Lung (tissue), 12 donors: ENCODE measurements around the gene DYNLRB1. TPM values are rescaled to one million over a fixed set of nuclear protein-coding genes. Genes with fewer than 3 reads are reported as not detected.
"Not testable (repeated sequence)": the region's sequence is repeated elsewhere in the genome, so short reads cannot be mapped to it uniquely, and the experiment has no call there.

Experiments used
- ATAC-seq: fragments of 200-7000 bp; cut with Tn5 transposase; one replicate; pipeline ENCODE4 v1.9.1; 2020; ENCODE audit warnings: moderate number of reproducible peaks; ENCODE audit not compliant: insufficient read depth, low FRiP score
- DNase-seq, 3 donors: peaks; one replicate each; pipeline ENCODE4 v3.0.0-alpha.2; 2013 to 2017
- H3K27ac ChIP-seq, 2 donors: one replicate each; pipeline ENCODE4 v1.5.1; 2013; ENCODE audit warnings: mild to moderate bottlenecking in 2 of 2, moderate library complexity in 2 of 2, control low read depth in 1 of 2, inconsistent platforms in 1 of 2, low read depth in 1 of 2, low read length in 1 of 2
- H3K27me3 ChIP-seq, 3 donors: one replicate each; pipeline ENCODE4 v1.5.1; 2013; ENCODE audit warnings: low read length in 2 of 3; ENCODE audit not compliant: control insufficient read depth in 3 of 3, insufficient read depth in 3 of 3
- H3K36me3 ChIP-seq, 4 donors: one replicate each; pipeline ENCODE4 v1.5.1; 2013; ENCODE audit warnings: low read length in 4 of 4, mild to moderate bottlenecking in 1 of 4, moderate library complexity in 1 of 4; ENCODE audit not compliant: control insufficient read depth in 4 of 4, insufficient read depth in 4 of 4
- H3K4me1 ChIP-seq, 5 donors: one replicate each; pipeline ENCODE4 v1.5.1; 2013; ENCODE audit warnings: low read length in 5 of 5, mild to moderate bottlenecking in 2 of 5, moderate library complexity in 1 of 5; ENCODE audit not compliant: control insufficient read depth in 5 of 5, insufficient read depth in 5 of 5
- H3K4me3 ChIP-seq: one replicate; pipeline ENCODE4 v1.5.1; 2013; ENCODE audit warnings: mild to moderate bottlenecking, control low read depth, moderate library complexity
- H3K9ac ChIP-seq, 2 donors: one replicate each; pipeline ENCODE4 v1.5.1; 2013; ENCODE audit warnings: low read length in 2 of 2, control low read depth in 1 of 2; ENCODE audit not compliant: insufficient read depth in 1 of 2
- H3K9me3 ChIP-seq, 4 donors: one replicate each; pipeline ENCODE4 v1.5.1; 2013; ENCODE audit warnings: low read length in 3 of 4, mild to moderate bottlenecking in 1 of 4, moderate library complexity in 1 of 4; ENCODE audit not compliant: control insufficient read depth in 4 of 4, insufficient read depth in 3 of 4
- CTCF ChIP-seq: IDR thresholded peaks from 2 replicates; pipeline ENCODE4 v1.5.1; 2012; ENCODE audit warnings: mild to moderate bottlenecking; ENCODE audit errors: control extremely low read depth, extremely low read depth
- WGBS, 2 donors: extraction: QIAGEN DNeasy Blood & Tissue Kit; methylation state at CpG; one replicate each; pipeline ENCODE4 v1.1.7; 2013; 5-methylcytosine and 5-hydroxymethylcytosine counted together
- polyA plus RNA-seq, 2 donors: library from polyadenylated mRNA; stranded (reverse); fragments of 200-250 nt; gene quantifications; one replicate each; pipeline ENCODE4 v1.2.1, GENCODE V29; 2013
- total RNA-seq, 2 donors: library from RNA; depleted of rRNA in 1 of 2; stranded (reverse); fragments of >200 nt in 1 of 2; gene quantifications; one replicate each; pipeline ENCODE4 v1.2.1, GENCODE V29; 2014 to 2021
- donor health status: control.
- donor health status: control.
- donor health status: Bipolar disorder and iron deficiency.
- donor health status: healthy.
- donor health status: DM: yes; HTN: yes; CAD: no.

Gene DYNLRB1
- total and polyA plus RNA-seq, 4 donors = 77.3 to 433 (median 156) TPM

- TF ChIP-seq CTCF = no peak
- peaks cover 0 to 7% (median under 1%) of the 10 kb centered on the region in 4 donors for H3K36me3 ChIP-seq
- H3K4me1 ChIP-seq = peaks cover 0 to 8% (median 4%) of the 10 kb centered on the region in 5 donors
- peak overlapping the region; percentile 54 to 81 for H3K9ac ChIP-seq
- H3K4me3 ChIP-seq = peak overlapping the region; percentile 89
- no peaks in the 10 kb centered on the region for H3K9me3 ChIP-seq
- DNase-seq = no peak
- H3K27me3 ChIP-seq = no peaks in the 10 kb centered on the region
- peak overlapping the region; percentile 92 to 98 for H3K27ac ChIP-seq
- no peak for ATAC-seq
- 0 to 1% methylated on average over 3 of the region's 3 CpGs for WGBS, 2 donors
Measured at GRCh38 chr20:34517114-34517505, 888 bp downstream of the DYNLRB1 start.

- not testable (repeated sequence) for H3K4me1 ChIP-seq, ATAC-seq
Measured at GRCh38 chr20:34518863-34519262, 2.6 kb downstream of the DYNLRB1 start.

GRCh38 chr20:34519841-34520240 lies 3.6 kb downstream of the DYNLRB1 start:
- not testable (repeated sequence) for ATAC-seq, H3K4me1 ChIP-seq, H3K9me3 ChIP-seq

More at GRCh38 chr20:34518863-34519262, 2.6 kb downstream of the DYNLRB1 start:
- H3K4me3 ChIP-seq, H3K9ac ChIP-seq, H3K27me3 ChIP-seq, H3K27ac ChIP-seq, DNase-seq, H3K9me3 ChIP-seq: not testable (repeated sequence)
- 96 to 97% methylated on average over 7 of the region's 7 CpGs for WGBS, 2 donors
- peaks cover 0 to 13% (median 2%) of the 10 kb centered on the region in 4 donors for H3K36me3 ChIP-seq

GRCh38 chr20:34522969-34523871 lies 7.0 kb downstream of the DYNLRB1 start:
- Histone ChIP-seq H3K4me1 (peaks cover 4 to 15% (median 12%) of the 10 kb centered on the region in 5 donors), H3K9me3 (no peaks in the 10 kb centered on the region)

More at GRCh38 chr20:34519841-34520240, 3.6 kb downstream of the DYNLRB1 start:
- H3K27me3 ChIP-seq, H3K4me3 ChIP-seq, DNase-seq, H3K27ac ChIP-seq, H3K9ac ChIP-seq: not testable (repeated sequence)
- whole genome bisulfite sequencing, 2 donors = 91 to 93% methylated on average over 10 of the region's 10 CpGs
- H3K36me3 ChIP-seq = peaks cover 0 to 17% (median 2%) of the 10 kb centered on the region in 4 donors

More at GRCh38 chr20:34522969-34523871, 7.0 kb downstream of the DYNLRB1 start:
- H3K27ac ChIP-seq = peak overlapping the region; percentile 28 to 73
- DNase-seq (peak; percentile 16 to 34 (median 29)), ATAC-seq (peak; percentile 30)
- H3K4me3 ChIP-seq = no peak overlapping the region
- H3K9ac ChIP-seq = no peak overlapping the region
- no peaks in the 10 kb centered on the region for H3K27me3 ChIP-seq
- 58% methylated on average over 17 of the region's 17 CpGs for WGBS, 2 donors
- TF ChIP-seq CTCF = peak; percentile 24
- H3K36me3 ChIP-seq = peaks cover 5 to 30% (median 12%) of the 10 kb centered on the region in 4 donors
